ENCODE data around the gene ASXL2.

DNA sequence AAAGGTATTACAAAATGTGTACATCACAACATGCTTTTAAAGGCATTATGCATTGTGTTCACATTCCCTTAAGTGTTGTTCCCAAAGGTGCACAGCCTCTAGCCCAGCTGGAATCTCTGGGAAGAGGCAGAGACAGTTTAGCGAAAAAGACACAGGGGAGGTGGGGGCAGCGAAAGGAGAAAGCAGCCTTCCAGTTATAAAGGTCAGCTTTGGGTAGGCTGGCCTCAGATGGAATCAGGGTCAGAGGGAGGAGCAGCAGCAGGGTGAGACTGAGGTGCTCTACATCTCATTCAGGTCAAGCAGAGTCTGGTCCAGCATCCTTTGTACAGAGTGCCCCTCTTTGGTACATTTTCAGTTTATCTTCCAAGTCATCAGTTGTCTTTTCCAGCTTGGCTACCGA is 68.6 kb downstream of the ASXL2 start:
- no peak for TF ChIP-seq CTCF (conservative IDR thresholded peaks at IDR 0.05)
- TF ChIP-seq EZH2 (IDR thresholded peaks at IDR 0.05; ENCODE audit: low read depth), result no peak

All from PC-9 (cell line).